ENCODE measurements around the gene RDH8.

The RDH8 gene

DNA sequence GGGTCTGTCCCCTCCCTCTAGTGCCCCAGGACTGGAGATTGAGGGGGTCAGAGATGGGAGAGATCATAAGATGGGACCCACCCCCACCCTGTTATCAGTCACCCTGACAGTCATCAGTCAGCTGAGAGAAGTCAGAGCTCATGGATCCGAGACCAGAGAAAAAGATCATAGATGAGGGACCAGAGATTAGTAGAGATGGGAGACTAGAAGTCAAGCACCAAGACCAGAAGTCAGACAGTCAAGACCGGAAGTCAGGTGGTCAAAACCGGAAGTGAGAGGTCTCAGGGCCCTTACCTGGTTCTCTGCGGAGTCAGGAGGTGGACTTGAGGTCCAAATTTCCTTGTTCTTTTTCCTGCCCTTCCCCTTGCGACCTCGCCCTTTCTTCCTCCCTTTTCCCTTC lies 10.0 kb upstream of the RDH8 start:
- DNase-seq (ENCODE audit: low spot score) (no peak), ATAC-seq (ENCODE audit: low read depth) (no peak)
- TF ChIP-seq CTCF (IDR thresholded peaks at IDR 0.05; ENCODE audit: poor library complexity, severe bottlenecking) = no peak
- peaks cover 4% of the 10 kb centered on the region for H3K4me1 ChIP-seq (ENCODE audit: insufficient read depth, poor library complexity, severe bottlenecking)
- H3K9me3 ChIP-seq (ENCODE audit: severe bottlenecking) = no peaks in the 10 kb centered on the region
- H3K27ac ChIP-seq (ENCODE audit: poor library complexity, severe bottlenecking) = no peak overlapping the region
- H3K4me3 ChIP-seq (ENCODE audit: severe bottlenecking) = no peak overlapping the region
- no peaks in the 10 kb centered on the region for H3K36me3 ChIP-seq (ENCODE audit: low read depth)
- H3K27me3 ChIP-seq (ENCODE audit: insufficient read depth, poor library complexity, severe bottlenecking) = no peaks in the 10 kb centered on the region

DNA sequence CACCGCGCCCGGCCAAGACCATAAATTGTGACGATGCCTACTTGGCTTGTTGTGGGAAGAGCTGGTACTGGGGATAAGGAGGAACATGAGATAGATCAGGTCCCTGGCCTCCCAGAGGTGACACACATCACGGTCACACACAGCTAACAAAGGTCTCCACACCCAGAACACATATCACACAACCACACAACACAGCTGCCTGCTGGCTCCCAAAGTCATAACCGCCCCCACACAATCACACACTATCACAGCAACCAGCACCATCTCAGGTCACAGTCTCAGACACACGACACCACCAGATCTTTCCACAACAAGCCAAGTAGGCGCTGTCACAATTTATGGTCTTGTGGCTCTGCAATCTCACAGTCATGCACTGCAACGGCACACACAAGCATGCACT lies 8.7 kb upstream of the RDH8 start:
- DNase-seq (ENCODE audit: low spot score) = no peak
- Histone ChIP-seq H3K4me1 (ENCODE audit: insufficient read depth, poor library complexity, severe bottlenecking) (peaks cover 5% of the 10 kb centered on the region), H3K36me3 (ENCODE audit: low read depth) (no peaks in the 10 kb centered on the region), H3K27me3 (ENCODE audit: insufficient read depth, poor library complexity, severe bottlenecking) (no peaks in the 10 kb centered on the region), H3K4me3 (ENCODE audit: severe bottlenecking) (no peak overlapping the region), H3K9me3 (ENCODE audit: severe bottlenecking) (no peaks in the 10 kb centered on the region), H3K27ac (ENCODE audit: poor library complexity, severe bottlenecking) (no peak overlapping the region)
- no peak for TF ChIP-seq CTCF (IDR thresholded peaks at IDR 0.05; ENCODE audit: poor library complexity, severe bottlenecking)
- no peak for ATAC-seq (ENCODE audit: low read depth)

- no peaks in the 10 kb centered on the region for H3K27me3 ChIP-seq (ENCODE audit: insufficient read depth, poor library complexity, severe bottlenecking)
- no peak overlapping the region for H3K27ac ChIP-seq (ENCODE audit: poor library complexity, severe bottlenecking)
- no peaks in the 10 kb centered on the region for H3K9me3 ChIP-seq (ENCODE audit: severe bottlenecking)
- no peaks in the 10 kb centered on the region for H3K36me3 ChIP-seq (ENCODE audit: low read depth)
- DNase-seq (ENCODE audit: low spot score) (no peak), ATAC-seq (ENCODE audit: low read depth) (no peak)
- no peak overlapping the region for H3K4me3 ChIP-seq (ENCODE audit: severe bottlenecking)
- no peak for TF ChIP-seq CTCF (IDR thresholded peaks at IDR 0.05; ENCODE audit: poor library complexity, severe bottlenecking)
- peaks cover 4% of the 10 kb centered on the region for H3K4me1 ChIP-seq (ENCODE audit: insufficient read depth, poor library complexity, severe bottlenecking)
Observed at GRCh38 chr19:10005632-10006334, 7.5 kb upstream of the RDH8 start.

DNA sequence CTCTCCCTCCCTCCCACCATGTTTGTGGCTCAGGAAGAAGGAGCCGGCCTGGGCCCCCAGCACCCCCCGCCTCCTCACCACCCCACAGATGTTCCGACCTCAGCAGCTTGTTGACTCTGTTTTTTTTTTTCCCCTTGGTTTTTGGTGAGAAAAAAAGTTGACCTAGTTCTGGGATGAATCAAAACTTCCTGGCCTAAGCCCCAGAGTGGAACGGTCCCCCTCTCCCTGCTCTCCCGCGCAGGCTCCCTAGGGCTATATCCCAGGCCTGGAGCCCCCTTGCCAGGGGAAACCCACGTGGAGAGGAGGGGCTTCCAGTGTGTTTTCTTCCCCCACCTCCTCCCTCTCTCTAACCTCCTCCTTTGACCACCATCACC lies 7.0 kb upstream of the RDH8 start:
- Histone ChIP-seq H3K4me1 (ENCODE audit: insufficient read depth, poor library complexity, severe bottlenecking) (peaks cover 4% of the 10 kb centered on the region), H3K4me3 (ENCODE audit: severe bottlenecking) (no peak overlapping the region), H3K36me3 (ENCODE audit: low read depth) (no peaks in the 10 kb centered on the region), H3K9me3 (ENCODE audit: severe bottlenecking) (no peaks in the 10 kb centered on the region), H3K27me3 (ENCODE audit: insufficient read depth, poor library complexity, severe bottlenecking) (no peaks in the 10 kb centered on the region), H3K27ac (ENCODE audit: poor library complexity, severe bottlenecking) (no peak overlapping the region)
- DNase-seq (ENCODE audit: low spot score) = no peak
- no peak for TF ChIP-seq CTCF (IDR thresholded peaks at IDR 0.05; ENCODE audit: poor library complexity, severe bottlenecking)
- ATAC-seq (ENCODE audit: low read depth) = no peak

DNA sequence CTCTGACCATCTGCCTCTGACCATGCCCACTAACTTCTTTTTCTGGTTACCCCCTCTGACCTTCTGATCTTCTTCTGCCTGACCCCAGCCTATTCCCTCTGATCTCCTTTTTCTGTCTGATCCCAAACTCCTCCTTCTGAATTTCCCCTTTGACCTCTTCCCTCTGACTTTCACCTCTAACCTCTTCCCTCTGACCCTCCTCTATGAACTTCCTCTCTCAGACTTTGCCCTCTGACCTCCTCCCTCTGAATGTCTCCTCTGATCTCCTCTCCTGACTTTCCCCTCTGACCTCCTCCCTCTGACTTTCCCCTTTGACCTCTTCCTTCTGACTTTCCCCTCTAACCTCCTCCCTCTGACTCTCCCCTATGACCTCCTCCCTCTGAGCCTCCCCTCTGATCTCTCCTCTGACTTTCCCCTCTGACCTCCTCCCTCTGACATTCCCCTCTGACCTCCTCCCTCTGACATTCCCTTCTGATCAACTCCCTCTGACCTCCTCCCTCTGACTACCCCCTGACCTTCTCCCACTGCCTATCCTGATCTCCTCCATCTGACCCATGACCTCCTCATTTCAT lies 6.4 kb upstream of the RDH8 start:
- DNase-seq (ENCODE audit: low spot score) (no peak), ATAC-seq (ENCODE audit: low read depth) (no peak)
- no peak for TF ChIP-seq CTCF (IDR thresholded peaks at IDR 0.05; ENCODE audit: poor library complexity, severe bottlenecking)
- Histone ChIP-seq H3K27me3 (ENCODE audit: insufficient read depth, poor library complexity, severe bottlenecking) (no peaks in the 10 kb centered on the region), H3K4me1 (ENCODE audit: insufficient read depth, poor library complexity, severe bottlenecking) (peaks cover 4% of the 10 kb centered on the region), H3K4me3 (ENCODE audit: severe bottlenecking) (no peak overlapping the region), H3K9me3 (ENCODE audit: severe bottlenecking) (no peaks in the 10 kb centered on the region), H3K27ac (ENCODE audit: poor library complexity, severe bottlenecking) (no peak overlapping the region), H3K36me3 (ENCODE audit: low read depth) (no peaks in the 10 kb centered on the region)

Data from RWPE2 (cell line).